Panc1 (cell line): ENCODE measurements around the gene FDXR. TPM values are rescaled to one million over a fixed set of nuclear protein-coding genes. Genes with fewer than 3 reads are reported as not detected.

Source experiments
- ATAC-seq: fragments of 200-7000 bp; cut with Tn5 transposase; 2 replicates; pipeline ENCODE4 v1.9.1; 2020; ENCODE audit warnings: mild to moderate bottlenecking, moderate library complexity
- BruUV-seq: library from RNA; stranded (reverse); fragments of 400-500 nt; replicated peaks from 2 replicates; lab custom pipeline; 2021; lab: Mats Ljungman, UMichigan
- CTCF ChIA-PET: fragments of 300-600 bp; sonication (Branson Sonifier 250); formaldehyde crosslinking; loops from one replicate; lab custom pipeline; 2022; ENCODE audit warnings: antibody characterized with exemption; lab: Charles Lee
- POLR2A ChIA-PET: fragments of 300-600 bp; sonication (Branson Sonifier 250); formaldehyde crosslinking; loops from one replicate; lab custom pipeline; 2022; ENCODE audit warnings: antibody characterized with exemption; lab: Charles Lee
- DNase-seq: peaks from one replicate; pipeline ENCODE4 v3.0.0-alpha.2; 2010; ENCODE audit warnings: low read depth, low spot score
- H3K27ac ChIP-seq: 2 replicates; pipeline ENCODE4 v1.5.1; 2011; ENCODE audit warnings: mild to moderate bottlenecking, low read length, inconsistent platforms
- H3K27me3 ChIP-seq: fragments of 200-500 bp; sonication (Bioruptor generic); 2 replicates; pipeline ENCODE4 v1.6.0; 2014; ENCODE audit warnings: low read length, inconsistent platforms; ENCODE audit not compliant: control insufficient read depth, insufficient read depth
- H3K36me3 ChIP-seq: fragments of 200-500 bp; sonication (Bioruptor generic); 2 replicates; pipeline ENCODE4 v1.5.1; 2014; ENCODE audit warnings: inconsistent platforms, mild to moderate bottlenecking, low read length, moderate library complexity; ENCODE audit not compliant: control insufficient read depth, insufficient read depth
- H3K4me1 ChIP-seq: 2 replicates; pipeline ENCODE4 v1.5.1; 2011; ENCODE audit warnings: inconsistent platforms, mild to moderate bottlenecking, low read length, moderate library complexity; ENCODE audit not compliant: control insufficient read depth, insufficient read depth
- H3K4me3 ChIP-seq, 2 experiments: 2 replicates each; pipeline ENCODE4 v1.5.1; 2011 to 2012; ENCODE audit warnings: low read depth in 2 of 2, low read length in 2 of 2, mild to moderate bottlenecking in 2 of 2, inconsistent platforms in 1 of 2, moderate library complexity in 1 of 2
- H3K9me3 ChIP-seq: fragments of 200-500 bp; sonication (Bioruptor generic); 2 replicates; pipeline ENCODE4 v1.5.1; 2014; ENCODE audit warnings: low read depth, mild to moderate bottlenecking, inconsistent platforms, low read length, moderate library complexity; ENCODE audit not compliant: control insufficient read depth, insufficient read depth
- CTCF ChIP-seq: fragments of 450-650 bp; IDR thresholded peaks from 2 replicates; pipeline ENCODE4 v1.5.1; 2017; ENCODE audit warnings: mild to moderate bottlenecking
- POLR2AphosphoS5 ChIP-seq: IDR thresholded peaks from 2 replicates; pipeline ENCODE4 v1.6.1; 2012; ENCODE audit warnings: mild to moderate bottlenecking, low read depth, low read length, moderate library complexity
- SIN3A ChIP-seq: IDR thresholded peaks from 2 replicates; pipeline ENCODE4 v1.6.1; 2012; ENCODE audit warnings: low read depth, mild to moderate bottlenecking, low read length, moderate library complexity, borderline replicate concordance; ENCODE audit not compliant: insufficient read depth
- TCF7L2 ChIP-seq: IDR thresholded peaks from 2 replicates; pipeline ENCODE4 v1.6.1; 2011; ENCODE audit warnings: mild to moderate bottlenecking, low read depth, low read length, inconsistent platforms
- in situ Hi-C: cut with HindIII; loops from 2 replicates; pipeline ENCODE4 v1.10.0; 2016; ENCODE audit warnings: low sequenced_read_pairs, low pct_unique_long_range_greater_than_20kb
- intact Hi-C: fragments of 100-400 bp; cut with micrococcal nuclease; formaldehyde crosslinking; loops from one replicate; pipeline ENCODE4 v1.10.0; 2022; ENCODE audit not compliant: unreplicated experiment
- total RNA-seq: library from RNA; stranded (reverse); gene quantifications from one replicate; pipeline ENCODE4 v1.2.1, GENCODE V29; 2021; ENCODE audit not compliant: unreplicated experiment
- TF ChIP-seq, protein P1 (sequence below), 2 experiments: IDR thresholded peaks; 2 replicates each; pipeline ENCODE4 v1.6.1; 2011 to 2012; ENCODE audit warnings: low read depth in 2 of 2, control low read depth in 1 of 2, low read length in 1 of 2, mild to moderate bottlenecking in 1 of 2, moderate library complexity in 1 of 2; ENCODE audit not compliant: insufficient read depth in 1 of 2

The FDXR gene
- total RNA-seq, 1 experiment from 2014 or later = 21.8 TPM

GRCh38 chr17:74861662-74862107, 11.1 kb downstream of the FDXR start:
- ATAC-seq = no peak
- POLR2A ChIA-PET = interaction anchor here (0.5 to 1.5 kb wide), 3 partner anchors 12 to 151 kb away, joined by 3 to 9 read pairs (median 4); no protein-coding TSS in a partner anchor
- TF ChIP-seq POLR2AphosphoS5 (no peak), SIN3A (0 out of 2 replicates have a peak, but pooled peaks have one; percentile 0)
- Histone ChIP-seq H3K4me3 (peak overlapping the region in 1 of 2 experiments; percentile 29; a peak in 2 of 4 replicates), H3K27ac (no peak overlapping the region), H3K36me3 (0 out of 2 replicates have a peak, but pooled peaks cover 4% of the 10 kb centered on the region), H3K9me3 (no peaks in the 10 kb centered on the region), H3K4me1 (peaks cover 21% of the 10 kb centered on the region), H3K27me3 (peaks cover 21% of the 10 kb centered on the region)
- CTCF ChIA-PET = interaction anchor here (0.6 to 2.5 kb wide), 10 partner anchors 14 to 111 kb away, joined by 3 to 24 read pairs (median 4); partner anchors contain the start of gene HID1
- intact Hi-C loops (loop anchor here (1.0 to 5.0 kb wide), 2 partner anchors 70 to 119 kb away; no protein-coding TSS in a partner anchor), in situ Hi-C loops (no loop called here)
- DNase-seq = no peak
- BruUV-seq = no TSS peak

- peak overlapping the region; percentile 12 to 24 for H3K4me3 ChIP-seq
- ATAC-seq = peak; percentile 17
Measured at GRCh38 chr17:74860872-74861661, 11.7 kb downstream of the FDXR start.

More at GRCh38 chr17:74860872-74861661, 11.7 kb downstream of the FDXR start:
- POLR2A ChIA-PET = interaction anchor here (0.5 to 1.5 kb wide), 3 partner anchors 12 to 152 kb away, joined by 3 to 9 read pairs (median 4); no protein-coding TSS in a partner anchor
- H3K9me3 ChIP-seq = no peaks in the 10 kb centered on the region
- H3K36me3 ChIP-seq = 0 out of 2 replicates have a peak, but pooled peaks cover 4% of the 10 kb centered on the region
- peaks cover 21% of the 10 kb centered on the region for H3K27me3 ChIP-seq
- TF ChIP-seq CTCF = no peak
- TF ChIP-seq POLR2AphosphoS5 = no peak
- TF ChIP-seq TCF7L2 = no peak
- no peak for TF ChIP-seq SIN3A
- TF ChIP-seq, protein P1, sequence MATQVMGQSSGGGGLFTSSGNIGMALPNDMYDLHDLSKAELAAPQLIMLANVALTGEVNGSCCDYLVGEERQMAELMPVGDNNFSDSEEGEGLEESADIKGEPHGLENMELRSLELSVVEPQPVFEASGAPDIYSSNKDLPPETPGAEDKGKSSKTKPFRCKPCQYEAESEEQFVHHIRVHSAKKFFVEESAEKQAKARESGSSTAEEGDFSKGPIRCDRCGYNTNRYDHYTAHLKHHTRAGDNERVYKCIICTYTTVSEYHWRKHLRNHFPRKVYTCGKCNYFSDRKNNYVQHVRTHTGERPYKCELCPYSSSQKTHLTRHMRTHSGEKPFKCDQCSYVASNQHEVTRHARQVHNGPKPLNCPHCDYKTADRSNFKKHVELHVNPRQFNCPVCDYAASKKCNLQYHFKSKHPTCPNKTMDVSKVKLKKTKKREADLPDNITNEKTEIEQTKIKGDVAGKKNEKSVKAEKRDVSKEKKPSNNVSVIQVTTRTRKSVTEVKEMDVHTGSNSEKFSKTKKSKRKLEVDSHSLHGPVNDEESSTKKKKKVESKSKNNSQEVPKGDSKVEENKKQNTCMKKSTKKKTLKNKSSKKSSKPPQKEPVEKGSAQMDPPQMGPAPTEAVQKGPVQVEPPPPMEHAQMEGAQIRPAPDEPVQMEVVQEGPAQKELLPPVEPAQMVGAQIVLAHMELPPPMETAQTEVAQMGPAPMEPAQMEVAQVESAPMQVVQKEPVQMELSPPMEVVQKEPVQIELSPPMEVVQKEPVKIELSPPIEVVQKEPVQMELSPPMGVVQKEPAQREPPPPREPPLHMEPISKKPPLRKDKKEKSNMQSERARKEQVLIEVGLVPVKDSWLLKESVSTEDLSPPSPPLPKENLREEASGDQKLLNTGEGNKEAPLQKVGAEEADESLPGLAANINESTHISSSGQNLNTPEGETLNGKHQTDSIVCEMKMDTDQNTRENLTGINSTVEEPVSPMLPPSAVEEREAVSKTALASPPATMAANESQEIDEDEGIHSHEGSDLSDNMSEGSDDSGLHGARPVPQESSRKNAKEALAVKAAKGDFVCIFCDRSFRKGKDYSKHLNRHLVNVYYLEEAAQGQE (IDR thresholded peaks at IDR 0.05; ENCODE audit: insufficient read depth in 1 of 2, low read depth in 2 of 2, low read length in 1 of 2) = no peak
- BruUV-seq = no TSS peak
- CTCF ChIA-PET = interaction anchor here (0.8 to 2.5 kb wide), 6 partner anchors 14 to 103 kb away, joined by 3 to 24 read pairs (median 8); no protein-coding TSS in a partner anchor
- no peak for DNase-seq
- H3K27ac ChIP-seq = no peak overlapping the region
- intact Hi-C loops = loop anchor here (5.0 kb wide), 1 partner anchor 119 kb away; no protein-coding TSS in a partner anchor
- in situ Hi-C loops = no loop called here
- peaks cover 21% of the 10 kb centered on the region for H3K4me1 ChIP-seq
